GM06990 (cell line): ENCODE results near the gene KIAA0040.
"Not testable (repeated sequence)": the region's sequence is repeated elsewhere in the genome, so short reads cannot be mapped to it uniquely, and the experiment has no call there.

ENCODE experiments used
- DNase-seq: peaks from one replicate; pipeline ENCODE4 v3.0.0-alpha.2; 2011; ENCODE audit not compliant: insufficient read length; ENCODE audit errors: extremely low read depth
- H3K27me3 ChIP-seq: replicated peaks from 2 replicates; pipeline ENCODE4 v1.6.0; 2011; ENCODE audit warnings: low read length; ENCODE audit not compliant: control insufficient read depth, insufficient read depth
- H3K36me3 ChIP-seq: 2 replicates; pipeline ENCODE4 v1.5.1; 2011; ENCODE audit warnings: low read length; ENCODE audit not compliant: control insufficient read depth, insufficient read depth
- H3K4me3 ChIP-seq: replicated peaks from 2 replicates; pipeline ENCODE4 v1.5.1; 2011; ENCODE audit warnings: low read depth, mild to moderate bottlenecking, control low read depth, low read length
- CTCF ChIP-seq: IDR thresholded peaks from 2 replicates; pipeline ENCODE4 v1.5.1; 2011; ENCODE audit warnings: low read length, control low read depth, mild to moderate bottlenecking, inconsistent platforms; ENCODE audit not compliant: insufficient read depth, poor library complexity, severe bottlenecking

Gene KIAA0040

GRCh38 chr1:175114996-175115395 lies 77.6 kb downstream of the KIAA0040 start:
- DNase-seq, result no peak
- Histone ChIP-seq H3K27me3 (no peaks in the 10 kb centered on the region), H3K4me3 (no peak overlapping the region), H3K36me3 (no peaks in the 10 kb centered on the region)
- no peak for TF ChIP-seq CTCF

DNA sequence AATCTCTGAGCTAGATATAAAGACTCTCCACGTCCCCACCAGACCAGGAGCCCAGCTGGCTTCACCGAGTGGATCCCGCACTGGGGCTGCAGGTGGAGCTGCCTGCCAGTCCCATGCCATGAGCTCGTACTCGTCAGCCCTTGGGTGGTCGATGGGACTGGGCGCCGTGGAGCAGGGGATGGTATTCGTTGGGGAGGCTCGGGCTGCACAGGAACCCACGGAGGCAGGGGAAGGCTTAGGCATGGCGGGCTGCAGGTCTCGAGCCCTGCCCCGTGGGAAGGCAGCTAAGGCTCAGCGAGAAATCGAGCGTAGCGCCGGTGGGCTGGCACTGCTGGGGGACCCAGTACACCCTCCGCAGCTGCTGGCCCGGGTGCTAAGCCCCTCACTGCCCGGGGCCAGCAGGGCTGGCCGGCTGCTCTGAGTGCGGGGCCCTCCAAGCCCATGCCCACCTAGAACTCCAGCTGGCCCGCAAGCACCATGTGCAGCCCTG lies 84.2 kb downstream of the KIAA0040 start:
- not testable (repeated sequence) for DNase-seq, H3K27me3 ChIP-seq, H3K4me3 ChIP-seq, H3K36me3 ChIP-seq
